Pulmonary artery endothelial cell (primary cell): ENCODE data around the gene UBE2S. TPM values are rescaled to one million over a fixed set of nuclear protein-coding genes. Genes with fewer than 3 reads are reported as not detected.
A peak's percentile ranks its signal among the peaks of the same experiment; 100 is the strongest.
"Not testable (repeated sequence)": the region's sequence is repeated elsewhere in the genome, so short reads cannot be mapped to it uniquely, and the experiment has no call there.

Source experiments
- DNase-seq: peaks from one replicate; pipeline ENCODE4 v3.0.0-alpha.2; 2011; ENCODE audit warnings: low read depth, low spot score
- total RNA-seq: library from RNA; depleted of rRNA; stranded (reverse); fragments of >200 nt; gene quantifications from 2 replicates; pipeline ENCODE4 v1.2.3, GENCODE V29; 2014

UBE2S gene
- total RNA-seq, 1 donor from 2014 or later: 150 TPM

DNA sequence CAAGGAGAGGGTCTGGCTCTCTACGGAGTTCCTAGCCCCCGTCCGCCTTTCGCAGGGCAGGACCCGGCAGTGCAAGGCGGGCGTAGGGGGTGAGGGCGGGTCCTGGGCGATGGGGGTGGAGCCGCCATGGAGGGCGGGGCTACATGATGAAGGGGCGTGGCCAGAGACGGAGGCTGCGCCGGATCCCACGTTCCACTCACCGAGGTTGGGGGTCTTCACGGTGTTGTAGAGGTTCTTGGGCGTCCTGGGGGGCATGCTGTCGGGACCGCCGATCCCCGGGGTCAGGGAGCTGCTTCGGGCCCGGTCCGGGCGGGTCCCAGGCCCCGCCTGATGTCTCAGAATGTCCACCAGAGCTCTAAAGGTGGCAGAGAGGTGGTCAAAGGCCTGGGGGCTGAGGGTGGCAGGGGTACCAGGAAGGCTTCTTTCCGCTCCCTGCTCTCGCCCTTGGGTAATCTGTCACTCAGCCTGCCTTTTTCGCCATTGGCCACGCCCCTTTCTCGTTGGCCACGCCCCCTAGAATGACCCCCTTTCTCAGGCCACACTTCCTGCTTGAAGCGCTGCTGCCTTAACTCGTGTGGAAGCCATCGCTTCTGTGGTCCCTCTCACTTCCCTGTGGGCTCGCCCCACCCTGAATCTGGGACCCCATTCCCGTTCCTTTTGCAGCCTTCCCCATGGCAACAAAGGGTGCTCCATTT, 33.0 kb upstream of the UBE2S start:
- no peak for DNase-seq

DNA sequence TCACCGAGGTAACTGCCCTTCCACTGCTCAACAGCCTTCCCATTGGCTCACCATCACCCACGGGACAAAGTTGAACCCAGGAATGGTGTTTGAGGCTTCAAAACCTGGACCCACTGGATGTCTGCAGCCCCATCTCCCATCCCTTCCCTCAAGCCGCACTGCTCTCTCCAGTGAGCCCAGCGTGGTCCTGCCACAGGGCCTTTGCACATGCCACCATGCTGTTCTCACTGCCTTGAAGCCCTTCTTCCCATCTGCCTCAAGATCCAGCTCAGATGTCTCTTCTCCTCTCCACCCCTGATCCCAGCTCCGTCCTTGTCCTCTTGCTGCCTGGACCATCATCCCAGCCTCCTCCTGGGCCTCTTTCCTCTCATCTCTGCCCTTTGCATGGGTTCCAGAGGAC, 31.5 kb upstream of the UBE2S start:
- no peak for DNase-seq

DNA sequence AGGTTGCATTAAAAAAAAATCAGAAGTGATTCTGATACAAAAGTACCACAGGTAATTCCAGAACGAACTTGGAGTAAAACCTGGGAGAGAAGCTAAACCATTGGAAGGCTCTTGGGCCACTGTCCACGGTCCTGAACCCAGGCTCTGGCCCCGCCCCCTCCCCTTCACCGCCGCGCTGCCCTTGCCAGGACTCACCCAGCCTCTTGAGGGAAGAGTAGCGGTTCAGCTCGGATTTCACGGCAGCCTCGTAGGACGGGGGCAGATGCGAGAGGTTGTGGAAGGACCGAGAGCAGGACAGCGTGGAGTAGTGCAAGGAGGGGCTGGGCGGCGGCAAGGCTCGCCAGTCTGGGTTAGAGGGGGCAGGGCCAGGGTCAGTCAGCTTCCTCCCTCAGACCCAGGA, 29.8 kb upstream of the UBE2S start:
- DNase-seq: no peak

DNA sequence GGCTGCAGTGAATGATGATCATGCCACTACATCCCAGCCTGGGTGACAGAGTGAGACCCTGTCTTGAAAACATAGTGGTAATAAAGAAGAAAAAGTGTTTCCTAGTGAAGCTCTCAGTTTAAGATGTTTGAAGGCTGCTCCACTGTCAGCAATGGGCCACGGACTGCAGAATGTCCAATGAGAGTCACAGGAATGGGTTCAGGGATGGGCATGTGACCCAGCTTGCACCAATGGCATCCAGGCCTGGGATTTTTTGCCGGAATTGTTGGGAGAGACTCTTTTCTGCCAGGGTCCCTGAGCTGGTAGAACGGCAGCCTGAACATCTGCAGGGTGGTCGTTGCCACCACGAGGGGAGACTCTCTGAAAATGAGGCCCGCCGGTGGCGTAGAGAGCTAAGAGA, 29.3 kb upstream of the UBE2S start:
- no peak for DNase-seq

DNA sequence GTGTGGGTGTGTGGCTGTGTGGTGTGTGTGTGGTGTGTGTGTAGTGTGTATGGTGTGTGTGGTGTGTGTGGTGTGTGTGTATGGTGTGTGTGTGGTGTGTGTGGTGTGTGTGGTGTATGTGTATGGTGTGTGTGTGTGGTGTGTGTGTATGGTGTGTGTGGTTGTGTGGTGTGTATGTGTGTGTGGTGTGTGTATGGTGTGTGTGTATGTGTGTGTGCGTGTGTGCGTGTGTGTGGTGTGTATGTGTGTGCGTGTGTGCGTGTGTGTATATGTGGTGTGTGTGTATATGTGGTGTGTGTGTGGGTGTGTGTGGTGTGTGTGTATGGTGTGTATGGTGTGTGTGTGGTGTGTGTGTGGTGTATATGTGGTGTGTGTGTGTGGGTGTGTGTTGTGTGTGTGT, 27.4 kb upstream of the UBE2S start:
- no peak for DNase-seq

DNA sequence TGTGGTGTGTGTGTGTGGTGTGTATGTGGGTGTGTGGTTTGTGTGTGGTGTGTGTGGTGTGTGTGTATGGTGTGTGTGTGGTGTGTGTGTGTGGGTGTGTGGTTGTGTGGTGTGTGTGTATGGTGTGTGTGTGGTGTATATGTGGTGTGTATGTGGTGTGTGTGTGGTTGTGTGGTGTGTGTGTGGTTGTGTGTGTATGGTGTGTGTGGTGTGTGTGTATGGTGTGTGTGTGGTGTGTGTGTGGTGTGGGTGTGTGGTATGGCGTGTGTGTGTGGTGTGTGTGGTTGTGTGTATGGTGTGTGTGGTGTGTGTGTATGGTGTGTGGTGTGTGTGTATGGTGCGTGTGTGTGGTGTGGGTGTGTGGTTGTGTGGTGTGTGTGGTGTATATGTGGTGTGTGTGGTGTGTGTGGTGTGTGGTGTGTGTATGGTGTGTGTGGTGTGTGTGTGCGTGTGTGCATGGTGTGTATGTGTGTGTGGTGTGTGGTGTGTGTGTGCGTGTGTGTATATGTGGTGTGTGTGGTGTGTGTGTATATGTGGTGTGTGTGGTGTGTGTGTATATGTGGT, 26.9 kb upstream of the UBE2S start:
- no peak for DNase-seq

DNA sequence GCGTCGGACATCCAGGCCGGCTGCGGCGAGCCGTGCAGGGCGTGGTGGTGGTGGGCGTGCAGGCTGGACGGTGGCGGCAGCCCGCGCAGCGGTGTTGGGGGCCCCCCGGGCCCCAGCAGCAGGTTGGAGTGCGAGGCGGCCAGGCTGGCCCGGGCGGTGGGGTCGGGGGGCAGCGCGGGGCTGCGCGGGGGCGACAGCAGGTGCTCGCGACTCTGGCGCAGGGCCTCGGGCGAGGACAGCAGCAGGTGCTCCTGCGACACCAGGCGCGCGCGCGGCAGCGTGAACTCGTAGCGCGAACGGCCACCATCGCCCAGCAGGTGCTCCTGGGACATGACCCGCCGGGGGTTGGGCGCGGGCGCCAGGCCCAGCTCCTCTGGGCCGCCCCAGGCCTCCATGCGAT, 25.7 kb upstream of the UBE2S start:
- no peak for DNase-seq

DNA sequence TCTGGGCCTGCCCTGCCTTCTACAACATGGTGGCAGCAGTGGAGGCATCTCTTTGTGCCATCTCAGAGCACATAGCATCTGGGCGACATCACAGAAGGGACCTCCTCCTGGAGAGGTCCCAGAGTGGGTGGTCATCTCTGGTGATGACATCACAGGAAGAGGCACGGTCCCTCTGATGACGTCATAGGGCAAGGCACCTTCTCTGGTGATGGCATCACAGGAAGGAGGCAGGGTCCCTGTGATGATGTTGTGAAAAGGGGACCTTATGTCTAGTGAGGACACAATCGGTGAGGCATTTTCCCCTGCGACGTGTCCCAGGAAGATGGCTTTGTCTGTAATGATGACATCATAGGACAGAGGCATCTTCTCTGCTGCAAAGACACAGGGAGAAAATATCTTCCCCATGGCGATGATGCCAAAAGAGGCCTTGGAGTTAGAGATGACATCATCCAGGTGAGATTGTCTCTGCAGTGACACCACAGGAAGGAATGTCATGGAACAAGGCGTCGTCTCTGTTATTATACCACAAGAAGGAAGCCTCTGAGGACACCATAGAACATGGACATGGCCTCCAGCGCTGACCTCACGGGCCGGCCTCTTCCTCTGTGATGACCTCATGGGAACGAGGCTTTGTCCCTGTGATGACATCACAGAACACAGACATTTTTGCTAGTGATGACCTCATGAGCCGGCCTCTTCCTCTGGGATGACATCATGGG, 24.8 kb upstream of the UBE2S start:
- DNase-seq: no peak

DNA sequence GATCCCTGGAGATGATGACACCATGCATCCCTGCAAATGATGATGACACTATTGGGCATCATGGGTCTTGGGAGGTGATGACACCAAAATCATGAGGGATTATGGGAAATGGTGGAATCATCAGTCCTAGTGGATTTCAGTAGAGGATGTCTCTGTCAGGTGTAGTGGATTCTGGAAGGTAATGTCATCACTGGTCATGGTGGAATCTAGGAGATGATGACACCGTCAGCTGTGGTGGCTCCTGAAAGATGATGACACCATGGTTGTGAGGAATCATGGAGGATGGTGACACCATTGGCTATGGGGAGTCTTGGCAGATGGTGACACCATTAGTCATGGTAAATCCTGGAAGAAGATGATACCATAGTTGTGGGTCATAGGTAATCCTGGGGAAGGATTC, 23.6 kb upstream of the UBE2S start:
- DNase-seq: no peak

DNA sequence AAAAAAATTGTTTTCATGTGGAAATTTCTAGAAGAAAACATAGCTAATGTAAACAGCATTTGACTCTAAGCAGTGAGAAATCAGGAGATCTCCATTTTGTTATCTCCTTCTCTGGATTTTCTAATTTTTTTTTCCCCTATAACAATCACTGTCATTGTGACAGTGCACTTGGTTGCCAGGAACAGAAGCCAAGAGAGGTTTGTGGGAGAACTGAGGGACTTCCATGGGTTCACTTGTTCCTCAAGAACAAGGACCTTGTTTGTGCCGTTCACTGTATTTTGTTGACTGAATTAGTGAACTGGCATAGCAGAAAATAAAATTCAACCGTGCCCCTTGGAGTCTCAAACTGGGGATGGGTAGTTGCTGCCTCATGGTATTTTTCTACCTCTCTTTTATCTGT, 18.5 kb upstream of the UBE2S start:
- DNase-seq: no peak

DNA sequence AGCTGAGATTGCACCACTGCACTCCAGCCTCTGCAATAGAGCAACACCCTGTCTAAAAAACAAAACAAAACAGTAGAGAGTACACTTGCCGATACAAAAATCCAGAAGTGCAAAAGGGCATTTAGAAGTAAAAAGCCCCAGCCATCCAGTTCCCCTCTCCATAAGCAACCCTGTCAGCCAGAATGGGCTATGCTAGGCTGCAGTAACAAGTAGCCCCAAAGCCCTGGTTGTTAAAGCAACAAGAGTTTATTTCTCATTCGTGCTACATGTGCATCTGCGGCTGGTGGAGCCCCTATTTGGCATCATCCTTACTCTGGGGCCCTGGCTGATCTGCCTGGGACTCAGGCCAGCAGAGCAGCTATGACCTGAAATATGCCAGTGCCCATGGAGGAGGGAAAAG, 16.9 kb upstream of the UBE2S start:
- no peak for DNase-seq

DNA sequence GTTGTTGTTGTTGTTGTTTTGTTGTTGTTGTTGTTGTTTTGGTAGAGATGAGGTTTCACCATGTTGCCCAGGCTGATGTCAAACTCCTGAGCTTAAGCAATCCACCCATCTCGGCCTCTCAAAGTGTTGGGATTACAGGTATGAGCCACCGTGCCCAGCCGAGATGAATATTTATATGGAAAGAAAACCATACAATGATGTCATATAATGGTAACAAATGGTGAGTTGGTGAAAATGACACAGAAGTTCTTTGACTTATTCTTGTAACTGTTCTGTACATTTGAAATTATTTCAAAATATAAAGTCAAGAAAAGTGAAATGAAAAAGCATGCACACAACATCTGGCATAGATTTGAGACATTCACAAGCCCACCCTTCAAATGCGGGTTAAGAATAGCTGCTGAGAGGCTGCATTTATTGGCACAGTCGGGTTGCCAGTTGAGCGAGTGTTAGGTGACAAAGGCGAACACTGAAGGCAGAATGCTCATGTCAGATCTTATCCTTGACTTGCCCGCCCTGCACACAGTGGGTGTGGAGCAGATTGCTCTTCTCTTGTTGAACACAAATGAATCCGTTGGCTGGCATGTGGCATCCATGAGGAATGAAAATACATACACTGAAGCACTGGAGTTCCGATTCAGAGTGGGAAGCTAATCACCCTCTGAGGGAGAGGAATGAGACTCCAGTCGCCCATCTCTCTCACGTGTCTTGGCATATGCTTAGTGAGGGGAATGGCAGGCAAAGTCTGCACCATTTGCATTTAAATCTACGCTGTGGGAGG, 15.8 kb upstream of the UBE2S start:
- DNase-seq: no peak

DNA sequence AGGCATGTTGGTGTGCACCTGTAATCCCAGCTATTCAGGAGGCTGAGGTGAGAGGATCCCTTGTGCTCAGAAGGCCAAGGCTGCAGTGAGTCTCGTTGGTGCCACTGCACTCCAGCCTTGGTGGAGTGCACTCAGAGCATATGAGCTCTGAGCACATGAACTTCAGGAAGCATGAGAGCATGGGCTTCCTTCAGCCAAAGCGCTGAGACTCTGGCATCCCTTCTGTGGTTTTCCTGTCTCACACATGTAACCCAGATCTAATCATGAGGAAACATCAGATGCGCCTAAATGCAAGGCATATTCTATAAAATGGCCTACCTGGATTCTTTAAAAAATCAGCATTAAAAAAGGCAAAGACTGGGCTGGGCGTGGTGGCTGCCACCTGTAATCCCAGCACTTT, 13.7 kb upstream of the UBE2S start:
- not testable (repeated sequence) for DNase-seq

DNA sequence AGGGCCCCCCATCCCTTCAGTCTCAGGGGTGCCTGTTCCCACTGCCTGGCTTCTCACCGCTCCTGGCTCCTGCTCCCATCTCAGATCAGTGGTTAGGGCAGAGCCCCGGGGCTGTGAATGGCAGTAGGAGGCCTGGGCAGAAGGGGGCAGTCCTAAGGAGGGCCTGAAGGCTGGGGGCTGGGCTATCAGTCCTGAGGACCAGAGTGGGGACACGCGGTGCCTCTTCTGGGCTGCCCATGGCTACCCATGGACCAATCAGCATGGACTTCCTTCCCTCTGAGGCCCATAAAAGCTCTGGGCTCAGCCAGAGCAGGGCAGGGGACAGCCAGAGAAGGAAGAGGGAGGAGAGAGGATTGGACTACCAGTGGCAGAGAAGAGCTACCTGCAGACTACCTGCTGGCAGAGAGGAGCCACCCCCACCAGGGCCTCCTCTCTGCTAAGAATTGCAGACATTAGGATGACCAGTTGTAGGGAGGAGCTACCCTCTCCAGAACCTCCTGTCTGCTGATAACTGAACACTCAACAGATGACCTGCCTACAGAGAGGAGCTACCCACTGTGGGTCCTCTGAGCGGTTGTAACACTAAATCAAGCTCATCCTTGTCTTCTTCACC, 12.1 kb upstream of the UBE2S start:
- DNase-seq: no peak

DNA sequence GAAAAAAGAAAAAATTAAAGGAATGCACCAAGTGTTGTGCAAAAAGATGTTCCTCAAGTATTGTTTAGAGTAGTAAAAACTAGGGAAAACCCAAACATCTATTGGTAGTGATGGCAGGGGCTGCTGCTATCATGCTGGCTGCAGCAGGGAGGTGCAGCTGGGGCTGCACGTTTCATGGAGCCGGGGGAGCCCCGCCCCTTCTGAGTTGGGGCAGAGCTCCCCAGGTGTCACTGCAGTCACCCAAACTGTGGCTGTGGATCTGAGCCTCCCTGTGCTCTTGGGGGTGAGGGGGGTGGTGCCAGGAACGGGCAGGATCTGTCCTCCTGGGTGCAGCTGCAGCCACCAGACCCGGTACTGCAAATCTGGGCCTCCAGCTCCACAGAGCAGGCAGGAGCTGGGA, 11.5 kb upstream of the UBE2S start:
- no peak for DNase-seq

DNA sequence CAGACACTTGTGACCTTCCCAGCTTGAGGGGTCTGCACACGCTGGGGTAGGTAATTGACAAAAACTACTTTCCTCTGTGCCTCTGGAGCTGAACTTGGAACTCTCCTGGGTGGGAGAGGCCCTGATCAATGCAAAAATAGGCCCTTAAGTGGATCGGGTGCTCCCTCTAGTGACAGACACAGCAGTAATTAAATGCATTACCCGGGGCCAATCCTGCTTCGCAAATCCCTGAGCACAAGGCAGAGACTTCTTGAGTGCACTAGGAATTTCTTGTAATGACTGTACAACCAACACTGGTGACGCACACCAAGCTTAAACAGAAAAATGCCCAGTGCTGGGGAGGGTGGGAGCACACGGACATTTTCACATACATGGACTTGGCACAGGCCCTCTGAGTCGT, 10.6 kb upstream of the UBE2S start:
- DNase-seq: peak; percentile 33

DNA sequence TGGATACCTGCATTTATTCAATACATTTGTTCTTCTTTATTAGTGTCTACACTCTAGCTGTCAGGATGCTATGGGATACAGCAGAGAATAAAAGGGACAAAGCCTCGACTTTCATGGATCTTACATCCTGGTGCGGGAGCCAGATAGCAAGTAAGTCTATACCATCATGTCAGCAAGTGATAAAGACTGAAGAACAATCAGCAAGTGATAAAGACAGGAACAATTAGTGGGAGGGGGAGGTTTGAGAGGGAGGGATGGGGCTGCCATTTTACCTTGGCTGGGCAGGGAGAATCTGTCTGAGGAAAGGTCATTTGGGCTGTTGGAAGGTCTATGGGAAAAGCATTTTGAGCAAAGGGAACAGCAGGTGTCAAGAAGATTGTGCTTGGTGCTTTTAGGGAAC, 2.6 kb upstream of the UBE2S start:
- no peak for DNase-seq

DNA sequence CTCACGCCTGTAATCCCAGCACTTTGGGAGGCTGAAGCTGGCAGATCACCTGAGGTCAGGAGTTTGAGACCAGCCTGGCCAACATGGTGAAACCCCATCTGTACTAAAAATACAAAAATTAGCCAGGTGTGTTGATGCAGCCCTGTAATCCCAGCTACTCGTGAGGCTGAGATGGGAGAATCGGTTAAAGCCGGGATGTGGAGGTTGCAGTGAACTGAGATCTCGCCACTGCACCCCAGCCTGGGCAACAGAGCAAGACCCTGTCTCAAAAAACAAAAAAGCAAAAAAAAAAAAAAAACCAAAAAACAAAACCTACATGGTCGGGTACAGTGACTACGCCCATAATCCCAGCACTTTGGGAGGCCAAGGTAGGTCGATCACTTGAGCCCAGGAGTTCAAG, 1.6 kb upstream of the UBE2S start:
- not testable (repeated sequence) for DNase-seq

DNA sequence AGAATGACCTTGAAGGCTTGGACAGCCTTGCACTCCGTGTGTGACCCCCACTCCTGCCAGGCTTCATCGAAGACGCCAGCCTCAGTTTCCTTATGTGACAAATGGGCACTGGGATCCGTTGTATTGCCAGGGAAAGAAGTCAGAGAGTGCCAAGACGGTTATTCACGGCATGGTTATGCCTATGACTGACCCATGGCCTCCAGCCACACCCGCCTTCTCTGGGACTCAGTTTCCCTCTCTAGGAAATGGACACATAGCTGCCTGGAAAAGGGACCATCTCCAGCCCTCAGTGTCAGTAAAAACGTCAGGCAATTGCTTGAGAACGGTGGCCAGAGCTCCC, 915 bp upstream of the UBE2S start:
- no peak for DNase-seq

DNA sequence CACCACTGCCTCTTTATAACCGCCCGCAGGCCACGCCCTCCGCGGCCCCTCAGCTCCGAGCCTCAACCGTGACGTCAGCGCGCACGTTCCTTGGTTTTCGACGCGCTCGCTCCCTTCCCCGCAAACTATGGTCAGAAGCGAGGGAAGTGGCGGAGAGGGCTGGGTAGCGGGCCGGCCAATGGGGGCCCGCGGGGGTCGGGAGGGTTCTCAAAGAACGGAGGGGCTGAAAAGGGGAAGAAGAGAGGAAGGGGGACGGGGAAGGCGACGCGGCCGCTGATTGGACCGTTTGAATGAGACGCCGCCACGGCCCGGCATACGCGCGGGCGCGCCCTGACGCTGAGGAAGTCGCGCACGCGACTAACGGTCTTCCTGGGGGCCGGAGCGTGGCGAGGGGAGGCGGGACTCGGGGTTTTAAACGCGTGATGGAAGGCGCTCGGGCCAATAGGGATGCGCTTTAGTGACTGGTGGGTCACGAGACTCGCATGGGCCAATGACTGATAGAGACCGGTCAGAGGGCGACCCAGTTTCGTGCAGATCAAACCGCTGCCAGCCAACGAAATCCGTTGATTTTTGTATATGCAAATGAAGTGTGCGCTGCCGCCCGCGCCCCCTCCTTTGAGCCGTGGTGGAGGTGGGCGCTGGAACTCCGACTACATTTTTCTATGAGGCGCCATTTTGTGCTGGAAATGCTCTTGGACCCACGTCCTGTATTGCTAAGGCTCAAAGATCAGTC, 378 bp upstream of the UBE2S start:
- DNase-seq: peak; percentile 99

DNA sequence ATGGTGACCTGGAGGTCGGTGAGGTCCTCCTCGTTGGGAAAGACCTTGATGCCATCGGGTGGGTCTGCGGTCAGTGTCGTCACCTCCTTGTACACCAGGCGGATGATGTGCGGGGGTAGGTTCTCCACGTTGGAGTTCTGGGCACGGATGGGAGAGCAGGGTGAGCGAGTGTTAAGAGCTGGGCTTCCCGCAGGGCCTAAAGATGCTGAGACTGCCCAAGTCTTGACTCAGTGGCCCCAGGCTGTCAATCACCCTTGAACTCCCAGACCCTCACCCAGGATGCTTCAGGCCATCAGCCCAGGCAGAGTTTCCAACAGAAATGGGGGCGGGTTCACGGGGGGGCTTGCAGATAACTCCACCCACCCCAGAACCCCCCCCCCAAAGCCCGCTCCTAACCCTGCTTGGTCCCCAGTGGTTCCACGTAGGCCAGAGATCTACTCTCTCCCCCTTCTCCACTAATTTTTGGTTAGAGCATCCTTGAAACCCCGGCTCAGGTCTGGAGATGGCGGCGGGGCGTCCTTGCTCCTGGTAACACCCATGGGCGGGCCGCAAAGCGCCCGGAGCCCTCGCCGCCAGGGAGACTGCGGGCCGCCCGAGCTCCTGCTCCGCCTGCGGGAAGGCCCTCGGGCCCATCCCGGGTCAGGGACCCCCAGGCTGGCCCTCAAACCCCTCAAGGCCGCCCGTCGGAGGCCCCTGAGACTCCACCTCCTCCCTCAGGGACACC, 600 bp downstream of the UBE2S start:
- DNase-seq: no peak
